SH-SY5Y (cell line): ENCODE measurements around the gene ABCG4.

Source experiments
- GATA2 ChIP-seq: IDR thresholded peaks from 2 replicates; pipeline ENCODE4 v1.6.1; 2011; ENCODE audit warnings: mild to moderate bottlenecking, low read depth, low read length
- GATA3 ChIP-seq: IDR thresholded peaks from 2 replicates; pipeline ENCODE4 v1.6.1; 2011; ENCODE audit warnings: low read depth, mild to moderate bottlenecking, low read length, moderate library complexity

The ABCG4 gene

DNA sequence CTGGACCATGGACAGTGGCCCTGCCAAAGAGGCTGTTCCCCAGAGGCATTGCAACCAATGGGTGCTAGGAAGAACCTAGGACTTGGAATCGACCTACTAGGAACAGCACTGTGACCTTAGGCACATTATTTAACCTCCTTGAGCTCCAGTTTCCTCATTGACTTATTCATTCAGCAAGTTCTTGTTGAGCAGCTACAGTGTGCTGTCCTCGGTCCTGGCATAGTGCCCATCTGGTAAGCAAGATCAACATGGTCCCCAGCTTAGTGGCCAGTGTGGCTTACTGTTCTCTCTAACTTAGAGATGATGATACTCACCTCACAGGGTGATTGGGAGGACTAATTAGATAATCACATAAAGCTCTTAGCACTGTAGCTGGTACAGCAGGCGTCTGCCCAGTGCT, 8.2 kb downstream of the ABCG4 start:
- no peak for TF ChIP-seq GATA3
- TF ChIP-seq GATA2, result no peak

DNA sequence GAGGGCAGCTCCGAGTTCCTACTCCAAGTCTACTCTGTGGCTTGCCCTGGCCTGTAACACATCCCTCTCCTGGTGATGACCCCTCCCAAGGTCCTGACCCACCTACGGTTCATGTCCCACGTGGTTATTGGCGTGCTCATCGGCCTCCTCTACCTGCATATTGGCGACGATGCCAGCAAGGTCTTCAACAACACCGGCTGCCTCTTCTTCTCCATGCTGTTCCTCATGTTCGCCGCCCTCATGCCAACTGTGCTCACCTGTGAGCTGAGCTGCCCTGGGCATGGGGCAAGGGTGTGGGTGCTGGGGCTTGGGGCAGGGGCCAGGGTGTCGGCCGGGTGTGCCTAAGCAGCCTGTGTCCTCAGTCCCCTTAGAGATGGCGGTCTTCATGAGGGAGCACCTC, 9.6 kb downstream of the ABCG4 start:
- TF ChIP-seq GATA2 (no peak), GATA3 (no peak)

GRCh38 chr11:119160151-119160550, 11.3 kb downstream of the ABCG4 start:
- TF ChIP-seq GATA3 (no peak), GATA2 (no peak)

DNA sequence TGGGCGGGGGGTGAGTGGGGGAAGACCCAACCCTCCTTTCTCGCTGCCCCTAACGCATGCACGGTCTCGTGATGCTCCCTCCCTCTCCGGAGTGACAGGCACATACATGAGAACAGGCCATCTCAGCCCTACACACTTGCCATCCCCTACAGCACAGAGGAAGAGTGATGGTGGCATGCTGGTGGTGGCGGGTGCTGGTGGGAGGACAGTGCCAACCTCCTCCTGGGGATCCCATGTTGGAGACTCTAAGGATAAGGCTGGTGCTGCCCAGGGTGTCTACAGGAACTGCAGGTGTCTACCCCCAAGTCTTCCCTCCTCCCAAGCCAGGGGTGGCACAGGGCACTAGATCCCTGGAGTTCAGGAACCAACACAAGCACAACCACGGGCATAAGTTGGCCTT, 13.0 kb downstream of the ABCG4 start:
- TF ChIP-seq GATA2 (no peak), GATA3 (no peak)

GRCh38 chr11:119166368-119167076, 17.7 kb downstream of the ABCG4 start:
- TF ChIP-seq GATA3 (no peak), GATA2 (no peak)

DNA sequence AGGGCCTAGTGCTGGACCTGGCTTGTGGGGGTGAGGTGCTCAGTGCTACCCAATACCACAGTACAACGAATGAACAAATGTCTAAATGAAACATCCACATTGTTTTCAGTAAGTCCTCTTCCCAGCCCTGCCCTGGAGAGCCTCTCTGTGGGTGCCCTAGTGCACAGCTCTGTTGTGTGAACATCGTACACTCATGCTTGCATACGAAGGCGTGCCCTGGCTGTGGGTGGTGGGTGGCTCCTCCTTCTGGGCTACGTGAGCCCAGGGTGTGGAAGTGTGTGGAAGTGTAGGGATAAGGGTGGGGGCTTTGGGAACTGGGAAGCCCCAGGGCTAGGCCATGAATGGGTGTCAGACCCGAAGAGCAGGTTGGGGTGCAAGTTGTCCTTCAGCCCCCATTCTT, 19.1 kb downstream of the ABCG4 start:
- TF ChIP-seq GATA2 (no peak), GATA3 (no peak)

DNA sequence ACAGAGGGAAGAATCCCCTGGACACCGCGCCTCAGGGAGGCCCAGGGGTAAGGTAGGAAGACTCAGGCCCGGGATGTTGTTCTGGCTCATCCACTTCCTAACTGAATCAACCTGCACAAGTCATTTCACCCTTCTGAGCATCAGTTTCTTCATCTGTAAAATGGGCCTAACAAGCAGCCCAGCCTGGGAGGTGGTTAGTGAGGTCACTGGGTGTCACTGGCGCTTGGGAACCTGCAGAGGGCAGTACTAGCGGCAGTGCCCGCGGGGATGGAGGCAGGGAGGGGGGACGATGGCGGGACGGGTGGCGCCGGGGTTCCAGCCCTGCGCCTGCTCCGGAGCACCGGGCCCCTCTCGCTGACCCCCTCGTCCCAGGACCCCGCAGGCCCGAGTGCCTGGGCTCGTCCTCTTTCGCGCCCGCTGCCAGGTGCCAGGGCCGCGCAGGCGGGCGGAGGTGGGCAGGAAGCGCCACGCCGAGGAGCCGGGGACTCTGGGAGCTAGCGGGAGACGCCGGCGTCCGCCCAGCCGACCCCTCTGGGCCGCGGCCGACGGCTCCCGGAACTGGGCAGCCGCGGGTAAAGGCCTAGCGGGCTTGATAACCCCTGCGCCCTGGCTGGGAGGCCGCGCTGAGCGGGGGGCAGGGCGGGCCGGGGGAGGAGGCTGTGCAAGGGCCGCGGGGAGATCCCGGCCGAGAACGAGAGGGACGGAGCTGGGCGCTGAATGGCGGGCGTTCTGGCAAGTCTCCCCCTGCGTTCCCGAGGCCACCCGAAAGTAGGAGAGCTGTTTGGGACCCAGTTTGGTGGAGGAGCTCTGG, 19.8 kb downstream of the ABCG4 start, which contains the start of gene NLRX1:
Gene NLRX1 (plus strand): TSS at position 255 of the 811 bp plus-strand sequence. CDS start 2,679 bp downstream, outside the sequence.
- TF ChIP-seq GATA2, result no peak
- TF ChIP-seq GATA3, result no peak

GRCh38 chr11:119169282-119169719, 20.4 kb downstream of the ABCG4 start:
- TF ChIP-seq GATA2, result no peak
- TF ChIP-seq GATA3, result no peak

GRCh38 chr11:119172513-119172912, 23.7 kb downstream of the ABCG4 start:
- no peak for TF ChIP-seq GATA3
- no peak for TF ChIP-seq GATA2

GRCh38 chr11:119173453-119173852, 24.6 kb downstream of the ABCG4 start:
- TF ChIP-seq GATA3, result no peak
- TF ChIP-seq GATA2, result no peak

- no peak for TF ChIP-seq GATA3
Measured at GRCh38 chr11:119175493-119176077, 26.7 kb downstream of the ABCG4 start.

DNA sequence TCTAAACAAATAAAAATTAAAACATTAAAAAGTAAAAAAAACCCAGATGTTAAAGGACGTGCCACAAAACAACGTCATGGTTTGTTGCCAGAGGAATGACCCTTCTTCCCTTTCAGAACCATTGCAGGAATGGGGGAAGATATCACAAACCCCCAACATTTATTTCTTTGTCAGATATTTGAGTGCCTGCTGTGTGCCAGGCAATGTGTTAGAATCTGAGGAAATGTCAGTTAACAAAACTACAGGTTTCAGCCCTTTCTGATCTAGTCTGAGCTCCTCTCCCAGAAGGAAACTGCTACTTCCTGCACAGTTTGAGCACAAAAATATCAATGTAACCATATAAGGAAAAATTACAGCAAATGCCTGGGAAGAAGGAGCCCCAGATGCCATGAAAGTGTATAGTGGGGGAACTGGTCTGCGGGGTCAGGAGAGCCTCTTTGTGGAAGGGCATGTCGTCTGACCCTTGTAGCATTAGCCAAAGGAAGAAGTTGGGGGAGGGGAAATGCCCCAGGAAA, 29.4 kb downstream of the ABCG4 start:
- TF ChIP-seq GATA2 (no peak), GATA3 (no peak)

- TF ChIP-seq GATA3 (no peak), GATA2 (no peak)
Measured at GRCh38 chr11:119179342-119179741, 30.5 kb downstream of the ABCG4 start.

- no peak for TF ChIP-seq GATA3
- no peak for TF ChIP-seq GATA2
Measured at GRCh38 chr11:119179983-119180382, 31.1 kb downstream of the ABCG4 start.
